GM19438 (cell line): Measurements from ENCODE around the gene PMP22.

Experiments used
- ATAC-seq: cut with Tn5 transposase; IDR thresholded peaks from one replicate; pipeline ENCODE4 v1.9.1; 2021; ENCODE audit warnings: low read depth; ENCODE audit not compliant: unreplicated experiment

Gene PMP22

GRCh38 chr17:15265131-15265530 lies at the start of gene PMP22:
PMP22 (minus strand) TSS chr17:15265326; CDS start chr17:15260727, 4,599 bp downstream.
- ATAC-seq = no peak

- no peak for ATAC-seq
Observed at GRCh38 chr17:15311996-15312395, 46.9 kb upstream of the PMP22 start.

- no peak for ATAC-seq
Observed at GRCh38 chr17:15309793-15310192, 44.7 kb upstream of the PMP22 start.

- no peak for ATAC-seq
Observed at GRCh38 chr17:15309236-15309635, 44.1 kb upstream of the PMP22 start.

GRCh38 chr17:15308758-15309157 lies 43.6 kb upstream of the PMP22 start:
- ATAC-seq = no peak

- no peak for ATAC-seq
Observed at GRCh38 chr17:15307710-15308111, 42.6 kb upstream of the PMP22 start.

- ATAC-seq = no peak
Observed at GRCh38 chr17:15303851-15304250, 38.7 kb upstream of the PMP22 start.

- ATAC-seq = no peak
Observed at GRCh38 chr17:15303268-15303667, 38.1 kb upstream of the PMP22 start.

- ATAC-seq = no peak
Observed at GRCh38 chr17:15301845-15302244, 36.7 kb upstream of the PMP22 start.

- no peak for ATAC-seq
Observed at GRCh38 chr17:15298176-15298575, 33.0 kb upstream of the PMP22 start.

GRCh38 chr17:15293558-15293957 lies 28.4 kb upstream of the PMP22 start:
- no peak for ATAC-seq

- ATAC-seq = no peak
Observed at GRCh38 chr17:15291674-15292361, 26.7 kb upstream of the PMP22 start.

- ATAC-seq = no peak
Observed at GRCh38 chr17:15290605-15291004, 25.5 kb upstream of the PMP22 start.

- ATAC-seq = no peak
Observed at GRCh38 chr17:15289285-15290183, 24.4 kb upstream of the PMP22 start.

- ATAC-seq = no peak
Observed at GRCh38 chr17:15288859-15289258, 23.7 kb upstream of the PMP22 start.

- no peak for ATAC-seq
Observed at GRCh38 chr17:15287538-15288267, 22.6 kb upstream of the PMP22 start.

- ATAC-seq = no peak
Observed at GRCh38 chr17:15285466-15285865, 20.3 kb upstream of the PMP22 start.

- ATAC-seq = no peak
Observed at GRCh38 chr17:15284537-15284936, 19.4 kb upstream of the PMP22 start.

GRCh38 chr17:15284107-15284506 lies 19.0 kb upstream of the PMP22 start:
- no peak for ATAC-seq

- no peak for ATAC-seq
Observed at GRCh38 chr17:15281909-15282308, 16.8 kb upstream of the PMP22 start.

GRCh38 chr17:15278924-15279477 lies 13.9 kb upstream of the PMP22 start:
- no peak for ATAC-seq
